ENCODE measurements around the gene LRRC36. TPM values are rescaled to one million over a fixed set of nuclear protein-coding genes. Genes with fewer than 3 reads are reported as not detected.

Gene LRRC36
- total RNA-seq, 1 donor from 2014 or later: not detected

DNA sequence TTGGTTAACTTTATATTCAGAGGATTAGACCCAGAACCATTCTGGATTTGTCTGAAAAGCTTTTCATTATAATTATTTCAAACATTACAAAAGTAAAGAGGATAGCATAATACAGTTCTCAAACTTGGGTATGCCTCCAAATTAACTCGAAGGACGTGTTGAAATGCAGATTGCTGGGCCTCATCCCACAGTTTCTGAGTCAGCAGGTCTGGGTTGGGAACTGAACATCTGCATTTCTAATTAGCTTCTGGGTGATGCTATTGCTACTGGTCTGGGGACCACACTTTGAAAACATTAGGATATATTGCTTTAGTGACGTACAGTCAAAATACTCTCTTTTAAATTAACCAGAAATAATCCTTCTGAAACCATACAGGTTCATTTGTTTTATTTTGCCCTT lies 56.7 kb downstream of the LRRC36 start:
- Histone ChIP-seq H3K9me3 (replicated peaks) (no peaks in the 10 kb centered on the region), H3K4me1 (no peaks in the 10 kb centered on the region), H3K36me3 (no peaks in the 10 kb centered on the region), H3K27ac (replicated peaks) (peak overlapping the region; percentile 14), H3K27me3 (ENCODE audit: low read depth) (peaks cover 12% of the 10 kb centered on the region), H3K4me3 (no peak overlapping the region)
- DNase-seq: no peak
- TF ChIP-seq, protein P1, sequence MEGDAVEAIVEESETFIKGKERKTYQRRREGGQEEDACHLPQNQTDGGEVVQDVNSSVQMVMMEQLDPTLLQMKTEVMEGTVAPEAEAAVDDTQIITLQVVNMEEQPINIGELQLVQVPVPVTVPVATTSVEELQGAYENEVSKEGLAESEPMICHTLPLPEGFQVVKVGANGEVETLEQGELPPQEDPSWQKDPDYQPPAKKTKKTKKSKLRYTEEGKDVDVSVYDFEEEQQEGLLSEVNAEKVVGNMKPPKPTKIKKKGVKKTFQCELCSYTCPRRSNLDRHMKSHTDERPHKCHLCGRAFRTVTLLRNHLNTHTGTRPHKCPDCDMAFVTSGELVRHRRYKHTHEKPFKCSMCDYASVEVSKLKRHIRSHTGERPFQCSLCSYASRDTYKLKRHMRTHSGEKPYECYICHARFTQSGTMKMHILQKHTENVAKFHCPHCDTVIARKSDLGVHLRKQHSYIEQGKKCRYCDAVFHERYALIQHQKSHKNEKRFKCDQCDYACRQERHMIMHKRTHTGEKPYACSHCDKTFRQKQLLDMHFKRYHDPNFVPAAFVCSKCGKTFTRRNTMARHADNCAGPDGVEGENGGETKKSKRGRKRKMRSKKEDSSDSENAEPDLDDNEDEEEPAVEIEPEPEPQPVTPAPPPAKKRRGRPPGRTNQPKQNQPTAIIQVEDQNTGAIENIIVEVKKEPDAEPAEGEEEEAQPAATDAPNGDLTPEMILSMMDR (IDR thresholded peaks at IDR 0.05; ENCODE audit: borderline replicate concordance): no peak
- intact Hi-C loops (cut with micrococcal nuclease): no loop called here

DNA sequence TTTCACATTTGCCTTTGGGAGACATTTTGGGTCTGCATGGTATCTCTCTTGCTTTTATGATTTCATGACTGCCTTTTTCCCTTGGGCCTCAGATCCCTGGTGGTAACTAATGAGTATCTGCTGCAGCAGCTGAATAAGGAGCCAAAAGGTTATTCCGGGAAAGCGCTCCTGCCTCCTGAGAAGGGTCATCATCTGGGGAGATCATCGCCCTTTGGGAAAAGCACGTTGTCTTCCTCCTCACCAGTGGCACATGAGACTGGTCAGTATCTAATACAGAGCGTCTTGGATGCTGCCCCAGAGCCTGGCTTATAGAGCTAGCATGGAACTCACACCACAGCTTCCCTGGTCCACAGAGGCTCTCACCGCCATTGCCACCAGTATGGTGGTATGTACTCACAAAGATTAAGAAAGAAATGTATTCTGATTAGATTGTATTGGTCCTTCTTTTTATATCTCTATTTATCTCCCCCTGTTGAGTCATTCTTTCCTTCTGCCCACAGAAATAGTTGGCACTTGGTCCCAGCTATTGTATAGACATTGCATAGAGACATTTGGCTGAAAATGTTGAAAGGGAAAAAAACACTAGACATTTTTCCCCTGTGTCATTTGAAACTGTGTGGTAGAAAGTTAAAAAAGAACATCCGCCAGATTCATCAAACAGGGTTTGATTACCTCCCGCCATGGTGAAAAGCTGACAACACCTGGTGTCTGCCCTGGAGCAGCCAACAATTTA lies 58.3 kb downstream of the LRRC36 start:
- no peaks in the 10 kb centered on the region for H3K4me1 ChIP-seq
- H3K36me3 ChIP-seq: no peaks in the 10 kb centered on the region
- no peak overlapping the region for H3K4me3 ChIP-seq
- DNase-seq: no peak
- intact Hi-C loops (cut with micrococcal nuclease): no loop called here
- TF ChIP-seq, protein P1 (IDR thresholded peaks at IDR 0.05; ENCODE audit: borderline replicate concordance): no peak
- H3K27me3 ChIP-seq (ENCODE audit: low read depth): peaks cover 12% of the 10 kb centered on the region
- no peak overlapping the region for H3K27ac ChIP-seq (replicated peaks)
- no peaks in the 10 kb centered on the region for H3K9me3 ChIP-seq (replicated peaks)

DNA sequence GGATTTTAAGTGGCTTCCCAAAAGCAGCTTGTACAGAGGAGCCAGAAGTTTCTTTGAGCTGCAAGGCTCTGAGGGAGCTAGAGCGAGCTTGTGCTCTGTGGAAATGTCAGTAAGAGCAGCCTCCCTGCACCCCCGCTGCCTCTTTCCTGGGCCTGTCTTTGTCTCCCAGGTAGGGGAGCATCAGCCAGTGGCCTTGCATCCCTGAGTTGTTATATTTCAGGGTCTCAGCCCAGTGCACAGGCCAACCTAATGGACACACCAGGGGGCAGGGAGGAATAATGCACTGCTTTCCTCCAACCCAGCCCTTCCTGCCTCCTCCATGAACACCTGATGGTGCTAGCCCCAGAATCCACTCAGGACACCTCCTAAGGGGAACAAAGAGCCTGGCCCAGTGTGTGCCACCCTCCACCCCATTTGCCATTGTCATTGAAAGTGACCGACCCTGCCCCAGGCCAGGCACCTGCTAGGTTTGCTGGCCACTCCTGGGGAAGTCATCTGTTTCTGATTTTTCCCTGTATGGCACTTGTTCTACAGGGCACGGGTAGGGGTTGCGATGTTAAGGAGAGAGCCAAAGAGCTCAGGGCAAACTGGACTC lies 60.3 kb downstream of the LRRC36 start:
- Histone ChIP-seq H3K36me3 (no peaks in the 10 kb centered on the region), H3K4me3 (no peak overlapping the region), H3K4me1 (peaks cover 10% of the 10 kb centered on the region), H3K27ac (replicated peaks) (no peak overlapping the region), H3K27me3 (ENCODE audit: low read depth) (no peaks in the 10 kb centered on the region), H3K9me3 (replicated peaks) (no peaks in the 10 kb centered on the region)
- TF ChIP-seq, protein P1 (IDR thresholded peaks at IDR 0.05; ENCODE audit: borderline replicate concordance): no peak
- DNase-seq: no peak
- intact Hi-C loops (cut with micrococcal nuclease): no loop called here

DNA sequence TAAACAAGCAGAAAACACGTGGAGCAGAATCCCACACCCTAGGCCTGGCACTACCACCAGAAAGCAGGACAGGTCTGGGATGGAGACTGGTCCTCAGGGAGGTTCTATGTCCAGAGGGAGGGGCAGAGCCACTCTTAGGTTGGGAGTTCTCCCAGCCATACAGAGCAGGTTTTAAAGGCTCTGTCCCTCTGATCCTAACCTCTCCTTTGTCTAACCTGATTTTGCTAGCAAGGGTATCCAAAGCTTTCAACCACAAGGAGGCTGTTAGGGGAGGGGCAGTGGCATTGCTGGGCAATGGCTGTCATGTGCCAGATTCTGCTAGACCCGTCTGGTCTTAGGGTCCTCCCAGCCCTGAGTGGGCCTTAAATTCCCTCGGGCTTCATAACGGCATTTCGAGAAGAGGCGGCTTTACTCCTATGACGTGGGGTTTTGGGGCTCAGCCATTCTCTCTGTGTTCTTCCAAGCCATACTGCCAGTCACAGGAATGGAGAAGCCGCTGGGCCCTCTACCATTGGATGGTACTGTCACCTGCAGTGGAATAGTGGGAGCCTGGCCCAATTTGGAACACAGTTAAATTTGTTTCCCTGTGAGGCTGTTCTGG lies 61.0 kb downstream of the LRRC36 start:
- intact Hi-C loops (cut with micrococcal nuclease): no loop called here
- H3K27ac ChIP-seq (replicated peaks): no peak overlapping the region
- H3K36me3 ChIP-seq: no peaks in the 10 kb centered on the region
- peaks cover 17% of the 10 kb centered on the region for H3K4me1 ChIP-seq
- no peak overlapping the region for H3K4me3 ChIP-seq
- H3K9me3 ChIP-seq (replicated peaks): no peaks in the 10 kb centered on the region
- TF ChIP-seq, protein P1 (IDR thresholded peaks at IDR 0.05; ENCODE audit: borderline replicate concordance): no peak
- no peaks in the 10 kb centered on the region for H3K27me3 ChIP-seq (ENCODE audit: low read depth)
- no peak for DNase-seq

DNA sequence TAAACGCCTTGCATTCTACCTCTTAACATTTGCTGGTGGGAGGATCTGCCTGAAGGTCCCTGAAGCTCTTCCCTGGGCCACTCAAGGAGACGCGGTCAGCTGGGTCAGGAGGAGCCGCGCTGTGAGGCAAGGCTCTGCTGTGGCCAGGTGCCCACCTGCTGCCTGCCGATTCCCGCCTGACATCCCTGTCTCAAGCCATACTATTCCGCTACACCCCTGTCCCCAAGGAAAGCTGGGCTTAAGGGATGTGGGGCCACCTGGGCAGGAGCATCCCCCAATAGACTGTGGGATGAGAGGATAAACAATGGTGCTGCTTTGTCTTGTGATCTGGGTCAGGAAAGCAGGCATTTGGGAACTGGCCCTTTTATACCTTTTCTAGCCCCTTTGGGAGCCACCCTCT lies 61.6 kb downstream of the LRRC36 start:
- H3K4me3 ChIP-seq: no peak overlapping the region
- TF ChIP-seq, protein P1 (IDR thresholded peaks at IDR 0.05; ENCODE audit: borderline replicate concordance): no peak
- no peaks in the 10 kb centered on the region for H3K36me3 ChIP-seq
- H3K27me3 ChIP-seq (ENCODE audit: low read depth): no peaks in the 10 kb centered on the region
- intact Hi-C loops (cut with micrococcal nuclease): no loop called here
- no peaks in the 10 kb centered on the region for H3K9me3 ChIP-seq (replicated peaks)
- no peak for DNase-seq
- H3K27ac ChIP-seq (replicated peaks): no peak overlapping the region
- H3K4me1 ChIP-seq: peaks cover 23% of the 10 kb centered on the region
